ENCODE data around the gene GPR15LG.
"Not testable (repeated sequence)": the region's sequence is repeated elsewhere in the genome, so short reads cannot be mapped to it uniquely, and the experiment has no call there.

The GPR15LG gene
- 0 reads per million in 2 donors for total RNA-seq

DNA sequence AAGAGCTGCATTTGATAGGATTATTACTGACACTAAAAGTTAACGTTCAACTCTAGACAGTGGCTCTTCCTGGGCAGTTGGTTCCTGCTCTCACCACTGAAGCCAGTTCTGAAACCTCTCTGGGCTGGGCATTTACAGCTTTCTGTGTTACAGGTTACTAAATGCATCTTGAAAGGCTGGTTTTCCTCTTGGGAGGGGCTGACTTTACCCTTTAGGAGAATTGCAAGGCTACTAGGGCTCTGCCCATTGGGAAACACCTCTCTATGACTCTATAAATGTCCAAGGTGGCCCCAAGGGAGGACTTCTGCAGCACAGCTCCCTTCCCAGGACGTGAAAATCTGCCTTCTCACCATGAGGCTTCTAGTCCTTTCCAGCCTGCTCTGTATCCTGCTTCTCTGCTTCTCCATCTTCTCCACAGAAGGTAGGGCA, at the start of gene GPR15LG:
Gene GPR15LG, plus strand, starts transcription at position 301 of the 429 bp plus-strand sequence. Its CDS starts 51 bp downstream, at position 352.
- no peak for DNase-seq

DNA sequence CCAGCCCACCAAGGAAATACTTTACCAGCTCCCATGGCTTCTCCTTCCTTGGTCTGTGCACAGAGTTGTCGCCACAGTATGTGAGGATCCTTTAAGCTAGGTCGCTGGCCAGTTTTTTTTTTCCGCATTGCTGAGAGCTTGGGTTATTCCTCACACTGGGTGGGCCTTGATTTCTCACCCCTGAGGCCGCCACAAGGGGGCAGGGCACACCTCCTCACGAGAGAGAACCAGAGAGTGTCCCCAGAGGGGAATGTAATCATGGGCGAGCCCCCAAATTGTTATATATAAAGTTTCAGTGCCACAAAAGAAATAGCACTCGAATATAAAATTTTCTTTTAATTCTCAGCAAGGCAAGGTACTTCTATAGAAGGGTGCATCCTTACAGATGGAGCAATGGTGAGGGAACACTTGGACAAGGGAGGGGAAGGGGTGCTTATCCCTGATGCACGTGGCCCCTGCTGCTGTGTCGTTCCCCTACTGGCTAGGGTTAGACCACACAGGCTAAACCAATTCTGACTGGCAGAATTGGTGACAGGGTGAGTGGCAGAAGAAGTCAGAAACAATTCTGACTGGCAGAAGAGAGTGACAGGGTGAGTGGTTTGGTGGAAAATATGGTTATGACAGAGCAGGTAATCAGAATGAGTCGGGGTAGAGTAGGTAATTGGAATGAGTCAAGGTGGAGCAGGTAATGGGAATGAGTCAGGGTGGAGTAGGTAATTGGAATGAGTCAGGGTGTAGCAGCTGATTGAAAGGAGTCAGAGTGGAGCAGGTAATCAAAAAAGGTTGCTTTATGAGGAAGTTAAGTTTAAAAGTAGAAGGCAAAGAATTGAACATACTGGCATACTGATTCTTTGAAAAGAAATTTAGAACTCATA, 47.5 kb upstream of the GPR15LG start:
- DNase-seq = not testable (repeated sequence)

DNA sequence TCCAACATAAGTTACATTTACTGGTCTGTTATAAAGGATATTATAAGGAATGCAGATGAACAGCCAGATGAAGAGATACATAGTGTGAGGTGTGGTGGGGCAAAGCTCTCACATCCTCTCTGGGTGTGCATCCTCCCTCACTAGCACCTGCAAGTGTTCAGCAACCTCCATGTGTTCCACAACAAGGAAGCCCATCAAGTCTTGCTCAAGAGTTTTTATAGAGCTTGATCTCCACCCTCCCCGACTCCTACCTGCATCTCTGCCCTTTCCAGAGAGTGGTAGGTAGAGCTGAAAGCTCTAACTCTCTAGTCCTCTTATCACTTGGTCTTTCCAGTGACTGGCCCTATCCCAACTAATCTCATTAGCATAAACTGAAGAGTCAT, 46.8 kb upstream of the GPR15LG start:
- no peak for DNase-seq

DNA sequence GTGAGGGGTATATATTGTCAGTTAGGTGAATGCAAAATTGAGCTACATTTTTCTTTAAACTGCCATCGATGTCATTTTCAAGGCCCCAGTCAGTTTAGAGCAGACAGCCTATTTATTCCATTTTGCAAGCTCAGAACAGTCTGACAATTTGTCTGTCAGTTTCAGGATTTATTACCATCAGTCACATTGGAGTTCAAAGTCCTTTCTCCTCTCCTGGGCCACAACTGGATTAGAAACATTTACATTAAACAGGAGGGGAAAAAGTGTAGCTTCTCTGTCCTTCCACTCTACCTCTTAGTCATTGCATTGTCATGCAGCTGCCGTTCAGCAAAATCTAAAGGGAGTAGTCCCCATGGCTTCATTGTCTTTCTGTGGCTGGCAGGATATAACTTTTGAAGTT, 37.8 kb upstream of the GPR15LG start:
- DNase-seq = no peak

DNA sequence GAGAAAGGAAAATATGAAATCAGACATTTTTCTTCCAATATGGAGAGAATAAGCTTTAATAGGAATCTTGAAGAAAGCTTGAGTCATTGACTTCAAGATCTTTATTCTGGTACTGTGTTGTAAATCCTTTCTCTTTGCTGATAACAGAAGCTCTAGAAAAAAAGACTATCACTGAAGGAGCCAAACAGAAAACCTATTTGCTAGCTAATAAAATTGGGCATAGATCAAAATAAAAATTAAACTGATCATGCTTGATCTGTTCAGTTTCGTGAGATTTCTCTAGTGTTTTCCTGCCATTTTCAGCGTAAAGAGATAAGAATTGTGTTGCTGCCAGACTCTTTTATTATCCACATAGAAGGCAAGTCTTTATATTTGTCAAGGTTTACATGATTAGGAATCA, 35.8 kb upstream of the GPR15LG start:
- DNase-seq = no peak

DNA sequence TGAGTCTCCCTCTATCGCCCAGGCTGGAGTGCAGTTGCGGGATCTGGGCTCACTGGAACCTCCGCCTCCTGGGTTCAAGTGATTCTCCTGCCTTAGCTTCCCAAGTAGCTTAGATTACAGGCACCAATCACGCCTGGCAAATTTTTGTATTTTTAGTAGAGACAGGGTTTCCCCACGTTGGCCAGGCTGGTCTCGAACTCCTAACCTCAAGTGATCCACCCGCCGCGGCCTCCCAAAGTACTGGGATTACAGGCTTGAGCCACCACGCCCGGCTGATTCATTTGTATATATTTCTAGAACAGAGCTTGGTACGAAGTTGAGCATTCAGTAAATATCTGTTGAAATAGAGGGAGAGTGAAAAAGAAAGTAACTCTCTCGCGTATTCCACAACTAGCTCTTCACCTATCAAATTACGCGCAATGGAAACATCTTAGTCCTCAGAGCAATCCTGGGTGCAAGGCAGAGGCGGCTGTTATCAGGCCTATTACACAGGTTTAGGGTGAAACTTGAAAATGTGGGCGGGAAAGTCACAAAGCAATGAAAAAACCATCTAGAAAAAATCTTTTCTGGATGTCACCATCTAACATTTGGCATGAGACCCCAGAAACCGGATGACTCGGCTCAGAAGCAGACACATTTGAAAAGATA, 35.0 kb upstream of the GPR15LG start:
- DNase-seq = peak; percentile 15

DNA sequence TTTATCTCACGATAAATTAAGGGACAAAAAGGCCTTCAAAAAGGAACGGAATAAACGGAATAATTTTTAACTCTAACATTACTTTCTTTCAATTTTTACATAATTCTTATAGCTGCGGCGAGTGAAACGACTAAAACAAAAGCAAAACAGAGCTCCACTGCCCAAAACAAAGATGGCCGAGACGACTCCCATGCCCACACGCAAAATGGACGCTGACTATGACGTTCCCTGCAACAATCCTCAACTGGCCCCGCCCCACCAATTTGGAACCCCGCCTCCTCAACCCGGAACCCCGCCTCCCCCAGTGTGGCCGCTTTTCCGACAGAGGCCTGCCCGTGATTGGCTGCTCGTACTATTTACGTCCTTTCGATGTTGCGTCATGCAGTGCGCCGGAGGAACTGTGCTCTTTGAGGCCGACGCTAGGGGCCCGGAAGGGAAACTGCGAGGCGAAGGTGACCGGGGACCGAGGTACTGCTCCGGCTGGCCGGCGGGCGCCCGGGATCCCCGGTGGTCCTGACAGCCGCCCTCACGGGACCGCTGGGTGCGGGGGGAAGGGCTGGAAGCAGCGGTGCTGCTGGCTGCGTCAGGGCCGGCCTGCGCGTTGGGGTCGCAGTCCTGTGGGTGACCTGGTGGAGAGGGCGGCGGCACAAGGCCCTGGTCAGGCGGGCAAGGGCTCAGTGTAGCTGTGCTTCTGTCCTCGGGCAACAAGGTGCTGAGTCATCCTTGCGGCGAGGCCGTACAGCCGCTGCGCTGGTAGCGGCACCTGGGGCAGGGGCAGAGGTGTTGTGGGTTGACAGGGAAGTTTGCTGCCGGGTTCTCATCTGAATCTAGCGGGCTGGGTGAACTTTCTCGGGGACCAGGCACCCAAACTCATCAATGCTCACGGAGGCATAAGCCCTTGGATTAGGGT, 34.2 kb upstream of the GPR15LG start, which contains the start of gene GHITM:
Gene GHITM, plus strand, starts transcription at position 384 of the 910 bp plus-strand sequence. CDS start 1,992 bp downstream, outside the sequence.
- DNase-seq = peak; percentile 99

DNA sequence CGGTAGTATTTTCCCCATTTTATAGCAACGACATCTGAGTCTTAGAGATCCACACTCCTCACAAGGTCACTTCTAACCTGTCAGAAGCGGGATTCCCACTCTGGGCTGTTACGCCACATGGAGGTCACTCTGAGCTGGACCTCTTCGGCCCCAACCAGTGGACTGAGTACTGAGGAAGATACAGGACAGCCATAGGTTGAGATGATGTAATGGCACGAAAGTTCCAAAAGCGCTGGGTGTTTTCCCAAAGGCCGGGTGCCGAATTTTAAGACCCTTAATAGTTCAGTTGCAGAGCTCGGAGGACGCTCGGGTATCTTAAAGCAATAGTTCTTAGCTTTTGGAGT, 33.6 kb upstream of the GPR15LG start:
- DNase-seq = no peak

DNA sequence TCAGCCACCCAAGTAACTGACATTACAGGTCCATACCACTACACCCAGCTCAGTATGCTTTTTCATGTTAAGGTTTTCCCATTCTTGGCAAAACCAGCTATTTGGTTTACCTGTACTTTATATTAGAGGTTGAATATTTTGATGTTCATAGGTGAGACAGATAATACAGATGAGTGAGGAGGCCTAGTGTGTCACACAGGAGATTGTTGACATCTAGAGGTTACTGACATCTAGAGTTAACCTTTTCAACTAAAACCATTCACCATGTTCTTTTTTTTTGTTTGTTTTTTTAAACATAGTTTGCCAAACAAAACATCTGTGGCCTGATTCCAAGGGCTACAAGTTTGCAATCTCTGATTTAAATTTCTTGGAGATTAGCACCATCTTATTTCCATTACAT, 26.3 kb upstream of the GPR15LG start:
- DNase-seq = no peak

DNA sequence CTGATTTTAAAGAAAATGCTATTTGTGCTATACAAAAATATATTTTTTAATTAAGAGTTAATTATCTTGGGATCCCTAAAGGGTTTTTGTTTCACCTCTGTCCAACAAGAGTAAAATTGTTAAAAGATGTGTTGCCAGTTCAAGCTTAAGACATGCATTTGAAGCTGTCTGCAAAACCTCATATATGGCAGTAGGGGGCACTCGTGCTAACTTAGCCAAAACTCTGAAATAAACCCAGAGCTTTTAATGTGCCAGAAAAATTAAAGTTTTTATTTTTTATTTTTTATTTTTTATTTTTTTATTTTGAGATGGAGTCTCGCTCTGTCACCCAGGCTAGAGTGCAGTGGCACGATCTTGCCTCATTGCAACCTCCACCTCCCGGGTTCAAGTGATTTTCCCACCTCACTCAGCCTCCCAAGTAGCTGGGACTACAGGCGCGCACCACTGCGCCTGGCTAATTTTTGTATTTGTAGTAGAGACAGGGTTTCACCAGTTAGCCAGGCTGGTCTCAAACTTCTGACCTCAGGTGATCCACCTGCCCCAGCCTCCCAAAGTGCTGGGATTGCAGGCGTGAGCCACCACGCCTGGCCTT, 25.5 kb upstream of the GPR15LG start:
- DNase-seq = not testable (repeated sequence)

DNA sequence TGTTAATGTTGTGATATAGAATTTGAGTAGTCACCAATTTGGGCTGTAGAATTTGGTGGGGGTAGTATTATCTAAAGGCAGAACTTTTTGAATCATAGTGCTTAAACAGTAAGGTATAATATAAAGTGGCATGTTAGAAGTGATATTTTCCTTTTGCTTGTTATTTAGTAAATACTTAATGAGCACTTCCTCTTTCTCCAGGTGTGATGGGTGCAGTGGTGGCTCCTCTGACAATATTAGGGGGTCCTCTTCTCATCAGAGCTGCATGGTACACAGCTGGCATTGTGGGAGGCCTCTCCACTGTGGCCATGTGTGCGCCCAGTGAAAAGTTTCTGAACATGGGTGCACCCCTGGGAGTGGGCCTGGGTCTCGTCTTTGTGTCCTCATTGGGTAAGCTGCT, 23.7 kb upstream of the GPR15LG start:
- DNase-seq = no peak

DNA sequence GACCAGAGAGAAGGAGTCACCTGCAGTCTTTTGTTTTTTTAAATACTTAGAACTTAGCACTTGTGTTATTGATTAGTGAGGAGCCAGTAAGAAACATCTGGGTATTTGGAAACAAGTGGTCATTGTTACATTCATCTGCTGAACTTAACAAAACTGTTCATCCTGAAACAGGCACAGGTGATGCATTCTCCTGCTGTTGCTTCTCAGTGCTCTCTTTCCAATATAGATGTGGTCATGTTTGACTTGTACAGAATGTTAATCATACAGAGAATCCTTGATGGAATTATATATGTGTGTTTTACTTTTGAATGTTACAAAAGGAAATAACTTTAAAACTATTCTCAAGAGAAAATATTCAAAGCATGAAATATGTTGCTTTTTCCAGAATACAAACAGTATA, 20.8 kb upstream of the GPR15LG start:
- DNase-seq = no peak

DNA sequence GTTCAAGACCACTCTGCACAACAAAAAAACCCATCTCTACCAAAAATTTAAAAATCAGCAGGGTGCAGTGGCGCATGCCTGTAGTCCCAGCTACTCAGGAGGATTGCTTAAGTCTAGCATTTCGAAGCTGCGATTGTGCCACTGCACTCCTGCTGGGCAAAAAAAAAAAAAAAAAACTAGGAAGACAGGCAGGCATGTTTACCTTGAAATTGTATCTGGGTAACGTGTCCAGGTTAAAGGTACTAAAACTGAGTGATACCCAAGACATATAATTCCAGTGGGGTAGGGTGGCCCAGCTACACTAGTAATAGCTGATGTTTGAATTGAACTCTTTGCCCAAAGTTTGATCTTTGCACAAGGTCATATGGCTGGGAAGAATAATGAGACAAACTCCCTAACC, 18.1 kb upstream of the GPR15LG start:
- no peak for DNase-seq

DNA sequence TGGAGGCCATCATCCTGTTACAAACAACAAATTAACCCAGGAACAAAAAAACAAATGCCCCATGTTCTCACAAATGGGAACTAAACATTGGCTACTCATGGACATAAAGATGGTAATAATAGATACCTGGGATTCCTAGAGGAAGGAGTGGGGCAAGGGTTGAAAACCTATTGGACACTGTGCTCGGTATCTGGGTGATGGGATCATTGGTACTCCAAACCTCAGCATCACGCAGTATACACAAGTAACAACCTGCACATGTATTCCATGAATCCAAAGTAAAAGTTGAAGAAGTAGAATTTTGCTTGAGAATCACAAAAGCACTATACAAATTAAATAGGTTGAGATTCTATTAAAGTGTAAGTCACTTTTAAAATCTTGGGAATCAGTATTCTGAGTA, 17.6 kb upstream of the GPR15LG start:
- no peak for DNase-seq

DNA sequence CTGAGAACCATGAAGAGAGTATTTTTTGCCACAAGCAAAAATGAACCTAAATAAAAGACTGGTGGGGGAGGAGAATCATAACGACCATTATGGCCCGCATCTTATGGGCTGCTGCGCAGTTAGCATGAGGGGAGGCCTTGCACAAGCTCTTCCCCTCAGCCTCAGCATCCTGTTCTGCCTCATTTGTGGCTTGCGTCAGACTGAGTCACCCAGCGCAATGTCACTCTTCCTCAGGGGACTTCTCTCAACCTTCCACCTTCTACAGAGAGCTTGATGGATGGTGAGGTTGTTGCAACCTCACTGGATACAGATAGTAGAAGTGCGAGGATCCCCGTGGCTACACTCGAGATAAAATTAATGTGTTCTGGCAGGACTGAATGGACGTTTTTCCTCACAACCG, 16.8 kb upstream of the GPR15LG start:
- DNase-seq = no peak

DNA sequence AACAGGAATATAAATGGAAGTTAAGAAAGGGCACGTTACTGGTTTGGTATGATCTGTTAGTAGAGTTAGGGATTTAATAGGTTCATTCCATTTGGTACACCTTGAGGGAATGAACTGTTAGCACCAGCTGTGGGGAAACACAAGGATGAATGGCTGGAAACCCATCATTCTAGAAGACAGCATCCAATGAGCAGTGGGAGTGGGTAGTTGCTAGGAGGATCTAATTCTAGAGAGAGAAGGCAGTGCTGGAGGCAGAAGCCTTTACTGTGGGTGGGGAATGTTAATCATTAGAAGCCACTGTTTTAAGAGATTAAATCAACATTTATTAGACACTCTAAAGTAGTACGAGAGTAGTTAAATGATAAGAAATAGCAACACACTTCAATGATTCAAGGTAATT, 15.5 kb upstream of the GPR15LG start:
- DNase-seq = no peak

DNA sequence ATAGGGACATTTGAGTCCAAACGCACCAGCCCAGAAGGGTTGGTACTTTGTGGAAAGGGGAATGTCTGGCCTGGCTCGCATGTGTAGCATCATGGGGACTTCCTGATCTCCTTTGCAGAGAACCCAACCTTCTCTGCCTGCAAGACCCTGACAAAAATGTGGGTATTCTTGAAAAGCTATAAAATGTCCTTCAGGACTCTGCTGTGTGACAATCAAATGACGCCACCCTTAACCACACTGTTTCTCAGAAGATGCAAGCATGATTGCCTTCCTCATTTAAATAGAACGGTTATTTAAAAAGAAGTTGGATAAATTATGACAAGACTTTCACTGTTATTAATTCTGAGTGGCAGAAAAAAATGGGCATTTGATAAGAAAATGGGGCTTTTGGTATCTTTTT, 15.1 kb upstream of the GPR15LG start:
- DNase-seq = no peak

DNA sequence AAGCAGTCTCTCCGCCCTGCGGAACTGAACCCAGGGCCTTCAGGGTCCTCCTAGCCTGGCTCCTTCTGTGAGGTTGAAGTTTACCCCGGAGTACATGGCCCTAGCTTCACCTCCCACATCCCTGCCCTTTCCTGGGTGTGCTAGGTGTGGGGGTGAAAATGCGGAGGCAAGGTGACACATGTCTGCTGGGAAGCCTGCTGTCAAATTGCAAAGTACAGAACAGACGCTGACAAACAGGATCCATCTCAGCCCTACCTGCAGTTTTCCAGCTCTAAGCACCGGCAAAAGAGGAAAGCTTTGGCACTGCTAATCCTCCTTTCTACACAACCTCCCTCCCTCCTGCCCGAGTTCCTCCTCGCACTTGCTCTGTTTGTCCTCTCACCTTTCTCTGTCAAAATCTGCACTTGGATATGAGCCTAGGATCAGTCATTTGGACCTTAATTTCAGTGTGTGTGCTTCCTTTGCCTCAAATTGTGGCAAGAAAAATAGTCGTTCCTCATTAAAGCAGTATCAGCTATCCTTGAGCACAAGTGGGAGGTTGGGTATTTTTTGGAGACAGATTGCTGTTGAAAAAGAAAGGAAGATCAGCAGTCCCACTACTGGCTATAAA, 14.4 kb upstream of the GPR15LG start:
- no peak for DNase-seq

DNA sequence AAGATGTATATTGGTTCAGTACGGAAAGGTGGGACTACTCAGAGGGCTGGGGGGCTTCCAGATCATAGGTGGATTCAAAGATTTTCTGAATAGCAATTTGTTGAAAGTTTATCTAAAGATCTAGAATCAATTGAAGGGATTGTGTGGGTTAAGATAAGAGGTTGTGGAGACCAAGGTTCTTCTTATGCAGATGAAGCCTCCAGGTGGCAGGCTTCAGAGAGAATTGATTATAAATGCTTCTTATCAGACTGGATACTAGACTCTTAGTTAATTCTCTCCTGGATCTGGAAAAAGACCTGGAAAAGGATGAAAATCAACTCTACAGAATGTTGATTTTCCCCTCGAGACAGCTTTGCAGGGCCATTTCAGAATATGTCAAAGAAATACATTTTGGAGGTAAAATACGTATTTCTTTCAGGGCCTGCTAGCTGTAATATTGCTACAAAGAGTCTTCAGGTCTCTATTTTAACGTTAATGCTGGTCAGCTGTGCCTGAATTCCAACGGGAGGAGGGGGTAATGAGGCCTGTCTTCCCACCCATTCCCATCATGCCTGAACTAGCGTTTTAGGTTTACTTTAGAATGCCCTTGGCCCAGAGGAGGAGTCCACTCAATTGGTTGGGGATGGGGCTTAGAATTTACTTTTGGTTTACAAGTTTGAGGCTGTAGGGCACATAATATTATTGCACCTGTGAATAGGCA, 12.8 kb upstream of the GPR15LG start:
- no peak for DNase-seq

DNA sequence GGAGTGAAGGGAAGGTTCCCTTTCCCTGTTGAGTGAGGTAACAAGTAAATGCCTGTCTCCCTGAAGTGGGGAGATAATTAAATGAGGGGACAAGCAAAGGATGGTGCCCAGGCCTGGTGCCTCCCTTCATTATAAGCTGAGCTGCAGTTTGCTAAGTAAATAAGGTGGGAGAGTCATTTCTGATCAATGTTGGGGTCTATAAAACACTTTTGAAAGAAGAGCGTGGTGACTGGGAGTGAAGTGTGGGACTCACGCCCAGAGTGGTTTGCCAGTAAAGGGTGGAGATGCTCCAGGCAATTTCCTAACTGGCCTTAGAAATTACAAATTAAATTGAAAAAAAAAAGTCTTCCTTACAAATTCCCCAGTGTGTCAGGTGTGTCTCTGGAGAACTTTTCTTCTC, 9.6 kb upstream of the GPR15LG start:
- no peak for DNase-seq

DNA sequence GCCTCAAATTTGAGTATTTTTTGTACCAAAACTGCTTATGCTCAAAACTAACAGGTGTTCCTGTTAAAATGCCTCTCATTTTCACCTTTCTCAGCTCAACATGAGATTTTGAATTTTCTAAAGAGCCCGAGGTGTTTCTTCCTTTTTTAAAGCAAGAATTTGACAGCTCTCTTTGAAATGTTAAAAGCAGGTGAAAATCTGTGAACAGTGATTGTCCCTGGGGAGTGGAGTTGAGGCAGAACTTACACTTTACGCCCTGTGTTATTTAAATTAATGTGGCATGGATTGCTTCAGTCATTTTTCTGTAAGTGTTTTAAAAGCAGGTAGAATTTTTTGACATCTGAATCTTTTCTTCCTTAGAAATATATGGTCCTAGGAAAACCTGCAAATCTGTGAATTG, 9.2 kb upstream of the GPR15LG start:
- DNase-seq = no peak

Data from T-helper 9 cell (primary cell).